Myocyte (in vitro differentiated cells): Measurements from ENCODE around the gene TGFB2. TPM values are rescaled to one million over a fixed set of nuclear protein-coding genes. Genes with fewer than 3 reads are reported as not detected.

Experiments
- DNase-seq: peaks from one replicate; pipeline ENCODE4 v3.0.0-alpha.2; 2012; ENCODE audit warnings: low read depth
- total RNA-seq: library from RNA; depleted of rRNA; stranded (reverse); fragments of >200 nt; gene quantifications from 2 replicates; pipeline ENCODE4 v1.2.3, GENCODE V29; 2014

Gene TGFB2
- total RNA-seq, 1 donor from 2014 or later, result 18.4 TPM

DNA sequence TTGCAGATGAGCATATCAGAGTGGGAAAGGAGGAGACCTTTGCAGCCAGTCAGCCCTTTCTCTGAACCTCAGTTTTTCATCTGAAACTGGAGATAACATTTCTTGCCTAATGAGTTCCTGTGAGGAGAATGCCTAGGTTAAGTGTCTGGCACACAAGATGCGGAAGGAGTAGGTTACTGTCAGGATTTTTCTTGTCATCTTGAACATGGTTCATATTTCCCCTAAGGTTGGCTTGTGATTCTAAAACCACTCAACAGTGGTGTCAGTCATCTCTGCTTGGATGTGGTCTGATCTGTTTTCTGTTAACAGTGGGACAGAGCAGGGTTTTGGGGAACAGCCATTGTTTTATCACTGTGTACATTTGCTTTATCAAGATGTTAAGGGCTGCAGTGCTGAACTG lies 70.6 kb downstream of the TGFB2 start:
- DNase-seq, result no peak

DNA sequence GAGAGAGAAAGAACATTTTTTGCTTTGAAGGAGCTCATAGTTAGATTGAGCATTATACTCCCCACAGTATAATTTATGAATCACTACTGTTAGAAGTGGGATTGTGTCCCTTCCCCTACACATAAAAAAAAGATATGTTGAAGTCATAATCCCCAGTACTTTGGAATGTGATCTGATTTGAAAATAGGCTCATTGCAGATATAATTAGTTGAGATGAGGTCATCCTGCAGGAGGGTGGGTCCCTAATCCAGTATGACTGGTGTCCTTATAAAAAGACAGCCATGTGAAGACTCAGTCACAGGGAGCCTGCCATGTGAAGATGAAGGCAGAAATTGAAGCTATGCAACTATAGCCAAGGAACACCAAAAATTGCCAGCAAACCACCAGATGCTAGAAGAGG lies 76.4 kb downstream of the TGFB2 start:
- peak; percentile 67 for DNase-seq

DNA sequence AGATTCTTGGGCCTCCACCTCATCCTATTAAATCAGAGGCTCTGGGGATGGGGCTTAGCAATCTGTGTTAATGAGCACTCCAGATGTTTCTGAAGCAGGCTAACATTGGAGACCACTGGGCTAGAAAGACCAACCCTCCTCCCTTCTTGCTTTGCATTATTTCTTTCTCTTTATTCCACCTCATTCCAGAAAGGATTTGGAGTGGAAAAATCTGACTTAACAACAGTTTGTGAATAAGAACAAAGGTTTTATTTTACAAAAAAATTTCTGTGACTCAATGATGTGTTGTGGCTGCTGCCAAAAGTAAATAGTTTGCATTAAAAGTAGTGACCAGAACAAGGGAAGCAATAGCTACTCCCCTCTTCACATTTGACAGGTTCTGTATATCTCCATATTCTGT lies 79.4 kb downstream of the TGFB2 start:
- DNase-seq, result no peak

DNA sequence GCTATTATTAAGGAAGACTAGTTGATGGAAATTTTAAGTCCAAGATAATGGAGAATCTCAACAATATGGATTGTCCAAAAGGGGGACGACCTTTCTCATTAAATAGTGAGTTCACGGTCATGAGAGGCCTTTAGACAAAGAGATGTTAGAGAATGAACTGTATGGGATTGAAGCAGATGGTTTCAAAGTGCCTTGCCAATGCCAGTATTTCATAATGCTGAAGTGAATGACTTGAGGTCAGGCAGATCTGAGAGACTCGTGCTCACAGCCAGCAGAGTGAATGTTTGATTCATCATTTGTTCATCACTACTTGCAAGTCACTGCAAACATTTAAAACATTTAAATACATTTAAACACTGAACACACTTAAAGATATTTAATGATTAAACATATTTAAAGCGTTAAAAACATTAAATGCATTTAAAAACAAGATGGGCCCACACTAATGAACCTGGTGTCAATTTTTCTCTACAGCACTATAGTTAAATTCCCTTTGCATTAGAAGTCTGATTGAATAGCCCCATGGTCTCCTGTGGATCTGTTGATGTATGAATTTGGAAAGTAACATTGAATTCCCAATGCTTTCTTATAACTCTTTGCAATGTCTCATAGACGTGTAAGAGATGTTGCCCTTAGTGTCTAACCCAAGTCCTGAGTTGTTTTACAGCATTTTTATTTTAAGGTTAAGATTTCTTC lies 80.7 kb downstream of the TGFB2 start:
- DNase-seq, result no peak

DNA sequence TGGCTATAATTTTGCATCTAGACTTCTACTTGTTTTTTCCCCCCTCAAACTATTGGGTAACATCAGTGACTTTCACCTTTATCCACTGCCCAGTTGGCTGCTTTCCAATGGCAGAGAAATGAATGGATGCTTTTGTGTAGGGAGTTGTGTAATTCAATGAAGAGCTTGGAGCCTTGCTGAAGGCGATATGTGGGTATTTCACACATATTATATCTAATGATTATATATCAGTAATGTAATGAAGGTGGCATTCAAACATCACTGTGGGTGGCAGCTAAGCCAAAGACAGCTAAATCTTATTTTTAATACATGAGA lies 81.2 kb downstream of the TGFB2 start:
- DNase-seq, result no peak

DNA sequence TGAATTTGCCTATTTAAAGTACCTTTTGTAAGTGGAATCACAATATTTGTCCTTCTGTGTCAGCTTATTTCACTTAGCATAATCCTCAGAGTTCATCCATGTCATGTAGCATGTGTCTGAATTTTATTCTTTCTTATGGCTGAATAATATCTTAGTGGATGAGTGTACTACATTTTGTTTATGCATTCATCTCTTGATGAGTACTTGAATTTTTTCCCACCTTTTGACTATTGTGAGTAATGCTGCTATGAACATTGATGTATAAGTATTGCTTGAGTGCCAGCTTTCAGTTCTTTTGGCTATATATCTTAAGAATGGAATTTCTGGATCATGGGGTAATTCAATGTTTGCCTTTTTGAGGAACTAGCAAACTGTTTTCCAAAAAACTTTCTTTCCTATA lies 84.2 kb downstream of the TGFB2 start:
- DNase-seq, result no peak

DNA sequence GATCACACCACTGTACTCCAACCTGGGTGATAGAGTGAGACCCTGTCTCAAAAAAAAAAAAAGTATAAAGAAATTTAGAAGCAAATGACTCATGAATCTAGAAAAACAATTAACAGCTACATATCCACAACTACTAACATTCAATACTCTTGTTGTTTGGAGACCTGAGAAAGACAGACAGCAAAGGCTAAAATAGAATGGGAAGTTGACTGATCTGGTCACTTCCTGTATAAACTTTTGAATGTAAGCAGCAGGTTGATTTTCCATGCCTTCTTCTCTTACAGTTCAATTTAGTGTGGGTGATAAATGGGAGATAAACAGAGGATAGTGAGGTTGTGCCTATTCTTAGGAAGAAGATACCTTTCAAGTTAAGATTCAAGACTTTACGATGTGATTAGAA lies 85.2 kb downstream of the TGFB2 start:
- DNase-seq, result no peak

DNA sequence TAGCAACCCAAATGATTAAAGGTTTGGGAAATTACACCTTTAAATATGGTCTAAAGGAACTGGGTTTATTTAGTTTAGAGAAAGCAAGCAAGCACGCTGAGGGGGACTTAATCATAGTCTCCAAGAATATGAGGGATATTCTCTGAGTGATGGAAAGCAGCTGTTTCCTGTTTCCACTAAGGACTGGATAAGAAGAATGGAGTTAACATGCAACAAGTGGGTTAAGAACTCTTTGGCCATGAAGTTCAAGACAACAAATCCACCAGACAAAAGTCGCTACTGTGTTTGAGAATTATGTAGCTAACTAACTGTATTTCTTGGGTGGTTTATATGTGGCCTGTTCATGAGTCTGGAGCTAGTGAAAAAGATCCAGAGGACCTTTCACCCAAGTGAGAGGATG lies 85.7 kb downstream of the TGFB2 start:
- DNase-seq, result peak; percentile 71

DNA sequence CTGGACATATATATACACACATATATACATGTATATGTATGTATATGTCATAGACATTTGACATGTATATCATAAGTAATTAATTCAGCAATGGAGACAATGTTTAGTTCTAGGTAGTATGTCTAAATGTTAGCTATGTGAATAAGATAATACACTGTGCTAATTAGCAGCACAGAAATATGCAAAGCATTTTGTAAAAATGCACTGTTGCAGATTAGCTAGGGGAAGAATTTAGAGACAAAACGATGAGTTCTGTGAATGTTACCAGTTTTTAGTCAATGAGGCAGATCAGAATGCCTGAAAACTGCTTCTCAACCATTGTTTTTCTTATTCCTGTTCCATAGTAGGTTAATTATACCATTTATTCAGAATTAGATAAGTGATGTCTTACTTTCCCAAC lies 86.3 kb downstream of the TGFB2 start:
- DNase-seq, result no peak

DNA sequence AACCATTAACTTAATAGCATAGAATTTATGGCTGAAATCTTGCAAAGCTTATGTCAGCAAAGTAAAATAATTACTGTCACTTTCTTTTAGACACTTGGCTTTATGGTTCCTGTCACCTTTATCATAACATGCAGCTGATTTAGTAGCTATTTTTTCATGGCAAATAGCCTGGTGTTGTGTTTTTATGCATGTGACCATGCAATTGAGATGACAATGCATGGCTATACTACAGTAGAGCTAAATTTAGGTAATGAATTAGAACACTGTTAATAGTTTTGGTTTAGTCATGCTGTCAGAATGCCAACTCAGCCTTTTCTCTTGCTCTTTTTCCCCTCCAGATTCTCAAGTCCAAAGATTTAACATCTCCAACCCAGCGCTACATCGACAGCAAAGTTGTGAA lies 88.6 kb downstream of the TGFB2 start:
- peak; percentile 61 for DNase-seq

DNA sequence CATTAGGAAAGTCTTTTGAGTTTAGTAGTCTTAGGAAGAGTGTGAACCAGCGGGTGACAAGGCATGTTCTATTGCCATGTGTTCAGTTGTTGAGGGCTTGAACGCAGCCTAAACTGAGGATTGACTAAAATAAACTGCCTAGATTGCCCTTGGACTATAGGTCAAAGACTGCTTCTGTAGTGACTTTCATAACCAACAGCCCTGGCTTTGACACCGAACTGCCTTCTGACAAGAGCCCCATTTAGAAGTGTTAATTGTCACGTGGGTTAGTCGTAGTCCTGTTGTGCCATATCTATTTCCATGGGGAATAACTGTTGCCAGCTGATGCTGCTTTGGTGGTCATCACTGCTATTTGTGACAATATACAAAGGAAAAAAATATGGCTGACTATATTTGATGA lies 90.4 kb downstream of the TGFB2 start:
- peak; percentile 84 for DNase-seq

DNA sequence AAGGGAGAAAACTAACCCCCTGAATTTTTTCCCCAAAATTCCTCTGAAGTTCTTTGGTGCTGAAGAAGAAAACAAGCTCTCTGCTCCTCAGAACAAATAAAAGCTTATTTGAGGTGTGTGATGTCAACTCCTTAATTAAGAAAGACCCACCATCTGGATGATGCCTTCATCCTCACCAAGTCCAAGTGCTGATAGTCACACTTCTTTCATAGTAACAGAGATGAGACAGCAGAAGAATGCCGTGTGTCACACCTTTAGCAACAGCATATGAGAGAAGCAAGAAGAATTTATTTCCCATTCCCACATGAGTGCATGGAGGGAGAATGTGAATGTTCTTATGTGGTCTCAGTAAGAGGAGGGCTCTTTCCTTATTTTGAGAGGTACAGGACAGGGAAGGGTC lies 91.2 kb downstream of the TGFB2 start:
- DNase-seq, result peak; percentile 61

DNA sequence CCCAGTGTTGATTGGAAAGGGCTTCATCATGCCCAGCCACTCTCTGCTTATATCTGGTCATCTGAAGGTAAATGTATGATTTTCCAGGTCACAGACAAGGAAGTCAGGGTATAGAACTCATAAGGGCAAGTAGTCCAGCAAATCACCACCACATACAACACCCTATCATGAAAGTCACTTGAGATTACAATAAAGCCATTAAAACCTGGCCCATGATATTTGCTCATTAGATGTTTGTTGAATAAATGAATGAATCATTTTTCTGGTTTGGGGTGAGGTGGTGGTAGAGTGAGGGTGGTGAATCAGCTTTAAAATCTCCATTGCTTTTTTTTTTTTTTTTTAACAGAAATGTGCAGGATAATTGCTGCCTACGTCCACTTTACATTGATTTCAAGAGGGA lies 91.9 kb downstream of the TGFB2 start:
- no peak for DNase-seq

DNA sequence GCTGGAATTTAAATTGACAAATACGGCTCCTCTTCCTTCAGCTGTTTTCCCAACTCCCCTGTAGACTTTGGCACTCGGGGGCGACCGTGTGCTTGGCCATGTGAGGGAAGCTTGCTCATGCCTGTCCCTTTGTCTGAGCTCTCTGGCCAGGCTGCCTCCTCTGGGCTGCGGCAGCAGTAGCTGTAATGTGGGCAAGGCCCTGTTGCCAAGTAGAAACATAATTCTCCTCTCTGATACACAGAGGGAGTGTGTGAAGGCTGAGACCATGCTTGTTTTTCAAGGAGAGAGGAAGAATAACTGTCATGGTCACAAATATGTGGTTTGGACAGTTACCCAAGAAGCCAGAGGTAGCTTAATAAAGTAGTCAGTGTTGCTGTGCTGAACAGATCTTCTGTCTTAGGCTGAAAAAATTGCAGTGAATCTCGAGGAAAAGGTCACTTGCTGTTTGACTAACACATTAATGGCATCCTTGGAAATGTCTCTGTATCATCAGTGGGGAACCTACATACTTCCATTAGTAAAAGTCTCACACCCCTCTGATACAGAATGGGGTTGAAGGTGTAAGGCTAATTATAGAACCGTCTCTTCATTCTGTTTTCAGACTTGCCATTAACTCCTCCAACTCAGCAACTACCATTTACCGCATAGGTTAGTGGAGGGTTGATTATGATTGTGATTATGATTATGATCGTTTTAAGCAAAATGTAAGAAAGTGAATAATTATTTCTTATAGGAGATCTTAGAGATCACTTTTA lies 94.6 kb downstream of the TGFB2 start:
- DNase-seq, result peak; percentile 92

DNA sequence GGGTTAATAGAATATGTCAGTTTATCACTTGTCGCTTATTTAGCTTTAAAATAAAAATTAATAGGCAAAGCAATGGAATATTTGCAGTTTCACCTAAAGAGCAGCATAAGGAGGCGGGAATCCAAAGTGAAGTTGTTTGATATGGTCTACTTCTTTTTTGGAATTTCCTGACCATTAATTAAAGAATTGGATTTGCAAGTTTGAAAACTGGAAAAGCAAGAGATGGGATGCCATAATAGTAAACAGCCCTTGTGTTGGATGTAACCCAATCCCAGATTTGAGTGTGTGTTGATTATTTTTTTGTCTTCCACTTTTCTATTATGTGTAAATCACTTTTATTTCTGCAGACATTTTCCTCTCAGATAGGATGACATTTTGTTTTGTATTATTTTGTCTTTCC lies 98.1 kb downstream of the TGFB2 start:
- no peak for DNase-seq

DNA sequence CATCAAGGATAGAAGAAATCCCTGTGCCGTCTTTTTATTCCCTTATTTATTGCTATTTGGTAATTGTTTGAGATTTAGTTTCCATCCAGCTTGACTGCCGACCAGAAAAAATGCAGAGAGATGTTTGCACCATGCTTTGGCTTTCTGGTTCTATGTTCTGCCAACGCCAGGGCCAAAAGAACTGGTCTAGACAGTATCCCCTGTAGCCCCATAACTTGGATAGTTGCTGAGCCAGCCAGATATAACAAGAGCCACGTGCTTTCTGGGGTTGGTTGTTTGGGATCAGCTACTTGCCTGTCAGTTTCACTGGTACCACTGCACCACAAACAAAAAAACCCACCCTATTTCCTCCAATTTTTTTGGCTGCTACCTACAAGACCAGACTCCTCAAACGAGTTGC lies 99.0 kb downstream of the TGFB2 start:
- DNase-seq, result no peak

DNA sequence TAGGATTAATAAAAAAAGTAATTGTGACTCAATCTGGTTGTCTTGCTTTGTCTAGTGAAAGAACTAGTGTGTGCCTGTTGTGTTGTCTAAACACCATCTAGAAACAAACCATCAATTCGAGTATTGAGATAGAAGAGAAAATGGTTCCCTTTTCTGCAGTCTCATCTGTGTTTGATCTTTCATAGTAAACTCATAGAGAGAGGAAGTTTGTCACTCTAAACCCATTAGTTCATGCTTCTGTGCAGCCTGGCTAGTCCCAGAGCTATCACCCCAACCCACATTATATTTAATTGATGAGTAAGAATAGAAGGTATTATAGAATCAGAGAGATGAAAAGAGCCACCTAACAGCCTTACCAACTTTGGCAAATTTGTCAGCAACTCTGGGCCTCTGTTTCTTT lies 99.5 kb downstream of the TGFB2 start:
- no peak for DNase-seq

DNA sequence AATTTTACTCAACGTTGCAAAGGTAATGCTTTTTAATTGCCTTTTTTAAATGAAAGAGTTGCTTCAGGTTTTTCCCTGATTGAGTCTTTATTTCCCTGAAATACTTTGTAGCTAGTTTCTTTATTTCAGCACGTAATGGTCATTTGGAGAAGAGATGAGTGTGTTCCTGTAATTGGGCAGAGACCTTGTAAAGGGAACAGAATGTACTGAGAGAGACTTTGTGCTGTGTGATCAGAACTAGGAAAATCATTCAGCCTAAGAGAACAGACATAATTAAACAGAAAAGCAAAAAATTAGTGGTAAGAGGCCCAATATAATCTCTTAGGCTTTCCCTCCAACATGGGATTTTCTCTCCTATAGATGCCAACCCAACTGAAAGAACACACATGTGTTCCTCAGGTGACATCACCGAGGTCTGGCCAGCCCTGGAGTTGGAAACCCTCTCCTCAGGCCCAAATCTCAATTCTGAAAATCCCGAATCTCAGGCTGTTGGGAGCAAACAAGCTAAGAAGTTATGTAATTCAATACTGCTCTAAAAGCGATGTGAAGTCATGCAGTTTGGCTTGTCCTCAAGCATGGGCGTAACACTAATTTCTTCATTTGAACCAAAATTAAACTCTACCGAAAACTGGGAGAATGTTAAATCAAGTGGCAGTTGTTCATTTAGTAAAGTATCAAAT lies 102.0 kb downstream of the TGFB2 start:
- DNase-seq, result no peak

DNA sequence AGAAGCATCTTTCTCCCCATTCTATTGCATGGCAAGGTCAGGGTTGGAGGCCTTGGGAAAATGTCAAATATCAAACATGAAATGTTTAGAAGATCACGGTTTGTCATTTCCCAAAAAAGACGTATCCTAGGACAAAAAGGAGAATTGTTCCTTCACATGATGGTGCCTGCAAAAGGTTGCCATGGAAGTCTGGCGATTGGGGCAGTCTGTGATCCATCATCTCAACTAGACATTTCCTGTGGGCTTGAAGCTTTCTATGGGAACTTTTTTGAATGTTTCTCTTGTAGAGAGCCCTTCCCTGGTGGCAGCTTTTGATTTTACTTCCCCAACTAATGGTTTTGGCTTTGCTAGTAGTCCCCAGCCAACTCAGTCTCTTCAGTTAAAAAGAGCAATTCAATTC lies 106.3 kb downstream of the TGFB2 start:
- no peak for DNase-seq

DNA sequence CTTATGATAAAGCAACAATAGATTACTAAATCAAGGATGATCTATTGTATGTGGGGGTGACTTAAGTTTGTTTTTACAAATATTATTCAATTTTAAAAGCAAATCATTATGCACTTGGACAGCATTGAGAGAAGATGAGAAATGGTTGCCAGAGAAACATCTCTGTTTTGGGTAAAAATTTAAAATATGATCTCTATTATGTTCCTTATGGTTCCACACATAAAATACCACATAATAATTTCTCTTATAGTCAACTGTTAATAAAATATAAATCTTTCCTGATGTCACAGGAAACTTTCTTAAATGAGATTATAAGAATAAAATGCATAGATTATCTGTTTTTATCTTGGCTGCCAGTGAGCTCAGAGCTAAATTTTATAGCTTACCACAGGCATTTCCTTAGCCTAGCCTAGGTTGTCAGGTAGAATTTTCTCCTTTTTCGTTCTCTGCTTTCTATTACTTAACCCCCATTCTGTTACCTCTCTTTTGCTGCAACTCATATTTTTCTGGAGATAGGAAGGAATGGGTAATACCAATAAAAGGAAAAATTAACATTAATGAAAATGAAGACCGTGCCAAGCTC lies 109.7 kb downstream of the TGFB2 start:
- no peak for DNase-seq

DNA sequence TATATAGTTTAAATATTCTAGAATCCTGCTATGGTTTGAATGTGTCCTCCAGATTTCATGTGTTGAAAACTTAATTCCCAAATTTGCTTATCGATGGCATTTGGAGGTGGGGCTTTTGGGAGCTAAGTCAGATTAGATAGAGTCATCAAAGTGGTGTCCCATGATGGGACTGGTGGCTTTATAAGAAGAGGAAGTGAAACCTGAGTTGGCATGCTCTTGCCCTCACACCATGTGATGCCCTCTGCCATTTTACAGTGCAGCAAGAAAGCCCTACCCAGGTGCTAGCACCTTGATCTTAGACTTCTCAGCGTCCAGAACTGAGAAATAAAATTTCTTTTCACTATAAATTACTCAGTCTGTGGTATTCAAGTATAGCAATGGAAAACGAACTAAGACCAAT lies 111.3 kb downstream of the TGFB2 start:
- DNase-seq, result no peak

DNA sequence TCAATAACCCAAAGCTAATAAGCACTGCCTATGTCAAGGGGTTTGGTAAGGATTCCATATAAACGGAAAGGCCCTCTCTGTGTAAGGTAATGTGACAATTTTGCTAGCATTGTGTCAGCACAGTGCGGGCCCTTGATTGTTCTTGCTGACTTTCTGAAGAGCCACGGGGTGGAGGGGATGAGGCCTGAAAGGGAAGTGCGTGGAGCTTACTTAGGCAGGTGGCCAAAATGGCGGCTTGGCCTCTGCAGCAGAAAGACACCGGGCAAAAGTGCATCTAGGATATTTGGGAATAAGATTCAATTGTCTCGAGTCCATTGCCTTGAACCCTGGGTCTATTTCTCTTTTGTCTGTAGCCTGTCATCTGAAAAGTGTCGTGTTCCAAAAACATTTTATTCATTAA lies 114.3 kb downstream of the TGFB2 start:
- no peak for DNase-seq
